ENCODE measurements around the gene CIAO3.
A peak's percentile ranks its signal among the peaks of the same experiment; 100 is the strongest.

CIAO3 gene

GRCh38 chr16:717450-718245 lies 23.1 kb downstream of the CIAO3 start:
- H3K36me3 ChIP-seq (ENCODE audit: control insufficient read depth, insufficient read depth, low read length), result peaks cover 1% of the 10 kb centered on the region; the same call in 1 of the 2 replicates
- TF ChIP-seq, protein P1, sequence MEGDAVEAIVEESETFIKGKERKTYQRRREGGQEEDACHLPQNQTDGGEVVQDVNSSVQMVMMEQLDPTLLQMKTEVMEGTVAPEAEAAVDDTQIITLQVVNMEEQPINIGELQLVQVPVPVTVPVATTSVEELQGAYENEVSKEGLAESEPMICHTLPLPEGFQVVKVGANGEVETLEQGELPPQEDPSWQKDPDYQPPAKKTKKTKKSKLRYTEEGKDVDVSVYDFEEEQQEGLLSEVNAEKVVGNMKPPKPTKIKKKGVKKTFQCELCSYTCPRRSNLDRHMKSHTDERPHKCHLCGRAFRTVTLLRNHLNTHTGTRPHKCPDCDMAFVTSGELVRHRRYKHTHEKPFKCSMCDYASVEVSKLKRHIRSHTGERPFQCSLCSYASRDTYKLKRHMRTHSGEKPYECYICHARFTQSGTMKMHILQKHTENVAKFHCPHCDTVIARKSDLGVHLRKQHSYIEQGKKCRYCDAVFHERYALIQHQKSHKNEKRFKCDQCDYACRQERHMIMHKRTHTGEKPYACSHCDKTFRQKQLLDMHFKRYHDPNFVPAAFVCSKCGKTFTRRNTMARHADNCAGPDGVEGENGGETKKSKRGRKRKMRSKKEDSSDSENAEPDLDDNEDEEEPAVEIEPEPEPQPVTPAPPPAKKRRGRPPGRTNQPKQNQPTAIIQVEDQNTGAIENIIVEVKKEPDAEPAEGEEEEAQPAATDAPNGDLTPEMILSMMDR (IDR thresholded peaks at IDR 0.05; ENCODE audit: insufficient read depth, low read length, poor library complexity, severe bottlenecking), result no peak
- H3K4me3 ChIP-seq (replicated peaks; ENCODE audit: low read depth, low read length), result no peak overlapping the region
- DNase-seq (ENCODE audit: extremely low read depth, insufficient read length), result no peak
- no peaks in the 10 kb centered on the region for H3K27me3 ChIP-seq (replicated peaks; ENCODE audit: control insufficient read depth, insufficient read depth, low read length)

- H3K4me3 ChIP-seq (replicated peaks; ENCODE audit: low read depth, low read length), result no peak overlapping the region
- H3K27me3 ChIP-seq (replicated peaks; ENCODE audit: control insufficient read depth, insufficient read depth, low read length), result no peaks in the 10 kb centered on the region
- DNase-seq (ENCODE audit: extremely low read depth, insufficient read length), result no peak
- no peaks in the 10 kb centered on the region for H3K36me3 ChIP-seq (ENCODE audit: control insufficient read depth, insufficient read depth, low read length)
- TF ChIP-seq, protein P1 (IDR thresholded peaks at IDR 0.05; ENCODE audit: insufficient read depth, low read length, poor library complexity, severe bottlenecking), result no peak
Measured at GRCh38 chr16:716768-717325, 23.9 kb downstream of the CIAO3 start.

- TF ChIP-seq, protein P1 (IDR thresholded peaks at IDR 0.05; ENCODE audit: insufficient read depth, low read length, poor library complexity, severe bottlenecking), result no peak
- Histone ChIP-seq H3K36me3 (ENCODE audit: control insufficient read depth, insufficient read depth, low read length) (no peaks in the 10 kb centered on the region), H3K27me3 (replicated peaks; ENCODE audit: control insufficient read depth, insufficient read depth, low read length) (no peaks in the 10 kb centered on the region), H3K4me3 (replicated peaks; ENCODE audit: low read depth, low read length) (peak overlapping the region; percentile 45; the same call in 1 of the 2 replicates)
- no peak for DNase-seq (ENCODE audit: extremely low read depth, insufficient read length)
Measured at GRCh38 chr16:716200-716568, 24.6 kb downstream of the CIAO3 start.

- Histone ChIP-seq H3K27me3 (replicated peaks; ENCODE audit: control insufficient read depth, insufficient read depth, low read length) (no peaks in the 10 kb centered on the region; the same call in 1 of the 2 replicates), H3K36me3 (ENCODE audit: control insufficient read depth, insufficient read depth, low read length) (no peaks in the 10 kb centered on the region), H3K4me3 (replicated peaks; ENCODE audit: low read depth, low read length) (peak overlapping the region; percentile 58)
- TF ChIP-seq, protein P1 (IDR thresholded peaks at IDR 0.05; ENCODE audit: insufficient read depth, low read length, poor library complexity, severe bottlenecking), result no peak
- no peak for DNase-seq (ENCODE audit: extremely low read depth, insufficient read length)
Measured at GRCh38 chr16:715477-716199, 25.2 kb downstream of the CIAO3 start.

DNA sequence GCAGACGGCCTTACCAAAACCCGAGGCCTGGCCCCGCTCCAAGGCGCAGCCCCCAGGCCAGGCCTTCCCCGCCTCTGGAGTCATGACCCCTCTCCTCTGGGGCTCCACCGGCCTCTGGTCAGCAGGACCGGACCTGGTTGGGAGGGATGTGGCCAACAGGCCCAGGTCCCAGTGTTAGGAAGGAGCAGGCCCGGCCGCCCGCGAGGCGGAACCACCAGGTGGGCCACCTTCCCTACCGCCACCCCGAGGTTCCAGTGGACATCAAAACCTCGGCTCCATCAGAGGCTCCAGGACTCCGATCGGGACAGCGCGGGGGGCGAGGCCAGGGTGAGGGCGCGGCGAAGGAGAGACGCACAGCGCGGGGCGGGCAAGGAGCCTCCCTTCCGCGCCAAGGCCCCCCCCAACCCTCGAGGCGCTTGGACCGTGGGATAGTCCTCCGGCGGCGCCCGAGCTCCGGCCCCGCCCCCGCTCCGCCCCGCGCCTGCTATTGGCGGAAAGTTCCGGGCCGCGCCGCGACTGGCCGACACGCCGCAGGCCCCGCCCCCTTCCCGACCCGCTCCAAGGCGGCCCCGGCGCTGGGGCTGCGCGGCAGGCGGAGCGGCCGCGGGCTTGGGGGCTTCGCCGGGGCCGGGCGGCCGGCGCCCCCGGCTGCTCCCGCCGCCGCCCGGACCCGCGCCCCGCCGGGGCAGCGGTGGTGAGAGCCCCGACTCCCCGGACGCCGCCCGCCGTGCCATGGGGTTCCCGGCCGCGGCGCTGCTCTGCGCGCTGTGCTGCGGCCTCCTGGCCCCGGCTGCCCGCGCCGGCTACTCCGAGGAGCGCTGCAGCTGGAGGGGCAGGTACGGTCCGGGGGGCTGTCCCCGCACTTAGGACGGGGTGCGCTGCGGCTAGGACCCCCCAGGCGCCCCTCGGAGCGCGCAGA lies 26.0 kb downstream of the CIAO3 start, which contains the start of gene METRN:
Gene METRN (plus strand): TSS at position 561 of the 919 bp plus-strand sequence. CDS start 172 bp downstream, at position 733.
- TF ChIP-seq, protein P1 (IDR thresholded peaks at IDR 0.05; ENCODE audit: insufficient read depth, low read length, poor library complexity, severe bottlenecking), result no peak
- peaks cover 2% of the 10 kb centered on the region; the same call in 1 of the 2 replicates for H3K27me3 ChIP-seq (replicated peaks; ENCODE audit: control insufficient read depth, insufficient read depth, low read length)

More for the DNA sequence above, 26.0 kb downstream of the CIAO3 start, which contains the start of gene METRN:
- Histone ChIP-seq H3K36me3 (ENCODE audit: control insufficient read depth, insufficient read depth, low read length) (no peaks in the 10 kb centered on the region), H3K4me3 (replicated peaks; ENCODE audit: low read depth, low read length) (peak within 1 kb of the TSS; percentile 58)
- peak; percentile 86 for DNase-seq (ENCODE audit: extremely low read depth, insufficient read length)
